CD4-positive, alpha-beta T cell (primary cell): Measurements from ENCODE around the gene MOBP. TPM values are rescaled to one million over a fixed set of nuclear protein-coding genes. Genes with fewer than 3 reads are reported as not detected.

Experiments
- ATAC-seq: fragments of 200-7000 bp; cut with Tn5 transposase; one replicate; pipeline ENCODE4 v1.10.0; 2022; ENCODE audit warnings: mild to moderate bottlenecking; ENCODE audit not compliant: poor library complexity
- CTCF ChIA-PET: fragments of 350-600 bp; sonication (Branson Sonifier 250); formaldehyde crosslinking; loops from one replicate; lab custom pipeline; 2021; ENCODE audit warnings: antibody characterized with exemption, inconsistent platforms; lab: Charles Lee
- POLR2A ChIA-PET: fragments of 350-600 bp; sonication (Branson Sonifier 250); formaldehyde crosslinking; loops from one replicate; lab custom pipeline; 2021; ENCODE audit warnings: antibody characterized with exemption, inconsistent platforms; lab: Charles Lee
- DNase-seq, 14 experiments: peaks; one replicate each; pipeline ENCODE4 v3.0.0-alpha.2; 2013 to 2020; ENCODE audit warnings: mixed read lengths in 2 of 14
- H3K27ac ChIP-seq, 2 donors: one replicate each; pipeline versions ENCODE4 v1.5.1 to v1.7.0; 2013; ENCODE audit warnings: low read length in 2 of 2, low read depth in 1 of 2, mild to moderate bottlenecking in 1 of 2
- H3K27me3 ChIP-seq, 2 experiments: 1 replicate in 1 of 2; 2 replicates in 1 of 2; pipeline versions ENCODE4 v1.6.1 to v1.7.0; 2013; ENCODE audit warnings: low read length in 2 of 2, control low read depth in 1 of 2, mild to moderate bottlenecking in 1 of 2, moderate library complexity in 1 of 2; ENCODE audit not compliant: insufficient read depth in 2 of 2, control insufficient read depth in 1 of 2
- H3K36me3 ChIP-seq: one replicate; pipeline ENCODE4 v1.6.1; 2013; ENCODE audit warnings: low read length, control low read depth; ENCODE audit not compliant: insufficient read depth
- H3K4me1 ChIP-seq: one replicate; pipeline ENCODE4 v1.6.1; 2013; ENCODE audit warnings: low read length, control low read depth; ENCODE audit not compliant: insufficient read depth
- H3K4me3 ChIP-seq: one replicate; pipeline ENCODE4 v1.5.1; 2013; ENCODE audit warnings: mild to moderate bottlenecking, low read length, moderate library complexity
- H3K9me3 ChIP-seq, 2 experiments: 1 replicate in 1 of 2; 2 replicates in 1 of 2; pipeline versions ENCODE4 v1.6.1 to v1.7.0; 2013; ENCODE audit warnings: low read length in 2 of 2, mild to moderate bottlenecking in 2 of 2, control low read depth in 1 of 2, moderate library complexity in 1 of 2; ENCODE audit not compliant: control insufficient read depth in 1 of 2, insufficient read depth in 1 of 2
- H3K27ac Mint-ChIP-seq: one replicate; pipeline ENCODE4 v1.8.0; 2020; ENCODE audit warnings: mixed read lengths
- H3K27me3 Mint-ChIP-seq: one replicate; pipeline ENCODE4 v1.8.0; 2021; ENCODE audit warnings: mixed read lengths
- H3K36me3 Mint-ChIP-seq: one replicate; pipeline ENCODE4 v1.8.0; 2021; ENCODE audit warnings: low read depth, mixed read lengths
- H3K4me1 Mint-ChIP-seq: one replicate; pipeline ENCODE4 v1.8.0; 2021; ENCODE audit warnings: low read depth, mixed read lengths
- H3K4me3 Mint-ChIP-seq: one replicate; pipeline ENCODE4 v1.8.0; 2020; ENCODE audit warnings: mild to moderate bottlenecking, mixed read lengths
- H3K9me3 Mint-ChIP-seq: one replicate; pipeline ENCODE4 v1.8.0; 2020; ENCODE audit warnings: mixed read lengths
- CTCF ChIP-seq: fragments of 200-600 bp; IDR thresholded peaks from one replicate; pipeline ENCODE4 v1.8.0; 2022; ENCODE audit warnings: antibody characterized with exemption, mild to moderate bottlenecking
- intact Hi-C, 2 experiments: fragments of 100-400 bp; cut with DNase I in 1 of 2; cut with micrococcal nuclease in 1 of 2; formaldehyde crosslinking; loops; one replicate each; pipeline versions ENCODE4 v1.15.1 to v1.9.0; 2023 to 2025; cut with DNase I, micrococcal nuclease
- total RNA-seq, 174 experiments: library from RNA in 2 of 174; stranded (reverse) in 2 of 174; gene quantifications; one replicate each; pipeline ENCODE4 v1.2.3 and lab custom pipeline; 2021 to 2026

The MOBP gene
- total RNA-seq, 2 experiments from 2014 or later = not detected

- Histone ChIP-seq H3K9me3 (peaks cover 5 to 9% of the 10 kb centered on the region in 2 experiments), H3K36me3 (no peaks in the 10 kb centered on the region), H3K4me3 (no peak overlapping the region), H3K27me3 (peaks cover 3 to 4% of the 10 kb centered on the region in 2 experiments), H3K27ac (no peak overlapping the region), H3K4me1 (no peaks in the 10 kb centered on the region)
- ATAC-seq (no peak), DNase-seq (no peak)
- intact Hi-C loops = no loop called here
- ChIA-PET CTCF (no interaction called here), POLR2A (no interaction called here)
- no peak overlapping the region for H3K4me3 Mint-ChIP-seq
- H3K27ac Mint-ChIP-seq = no peak overlapping the region
- TF ChIP-seq CTCF = no peak
- no peaks in the 10 kb centered on the region for H3K36me3 Mint-ChIP-seq
- peaks cover 2% of the 10 kb centered on the region for H3K9me3 Mint-ChIP-seq
- no peaks in the 10 kb centered on the region for H3K4me1 Mint-ChIP-seq
- peaks cover 32% of the 10 kb centered on the region for H3K27me3 Mint-ChIP-seq
These were observed 56.6 kb downstream of the MOBP start for GRCh38 chr3:39524107-39524506.

GRCh38 chr3:39528844-39529243 lies 61.4 kb downstream of the MOBP start:
- Histone ChIP-seq H3K4me1 (no peaks in the 10 kb centered on the region), H3K9me3 (peaks cover 5 to 7% of the 10 kb centered on the region in 2 experiments), H3K36me3 (no peaks in the 10 kb centered on the region), H3K27ac (no peak overlapping the region), H3K4me3 (no peak overlapping the region), H3K27me3 (no peaks in the 10 kb centered on the region)
- Mint-ChIP-seq H3K27ac (no peak overlapping the region), H3K36me3 (no peaks in the 10 kb centered on the region), H3K4me1 (no peaks in the 10 kb centered on the region), H3K27me3 (peaks cover 26% of the 10 kb centered on the region), H3K4me3 (no peak overlapping the region), H3K9me3 (peaks cover 2% of the 10 kb centered on the region)
- DNase-seq (no peak), ATAC-seq (no peak)
- ChIA-PET POLR2A (no interaction called here), CTCF (no interaction called here)
- TF ChIP-seq CTCF = no peak
- intact Hi-C loops = no loop called here

- DNase-seq = no peak
- POLR2A ChIA-PET = no interaction called here
- Histone ChIP-seq H3K4me1 (no peaks in the 10 kb centered on the region), H3K4me3 (no peak overlapping the region), H3K36me3 (no peaks in the 10 kb centered on the region), H3K9me3 (peaks cover 0 to 5% of the 10 kb centered on the region in 2 experiments), H3K27ac (no peak overlapping the region), H3K27me3 (no peaks in the 10 kb centered on the region)
- H3K4me3 Mint-ChIP-seq = no peak overlapping the region
- TF ChIP-seq CTCF = no peak
- CTCF ChIA-PET = no interaction called here
- intact Hi-C loops = no loop called here
- peaks cover 31% of the 10 kb centered on the region for H3K27me3 Mint-ChIP-seq
- no peaks in the 10 kb centered on the region for H3K4me1 Mint-ChIP-seq
- H3K27ac Mint-ChIP-seq = no peak overlapping the region
- H3K9me3 Mint-ChIP-seq = no peaks in the 10 kb centered on the region
- ATAC-seq = no peak
- H3K36me3 Mint-ChIP-seq = no peaks in the 10 kb centered on the region
These were observed 62.1 kb downstream of the MOBP start for GRCh38 chr3:39529577-39529976.
